Muscle layer of colon (tissue), 2 donors: ENCODE results near the gene REL.
"Not testable (repeated sequence)": the region's sequence is repeated elsewhere in the genome, so short reads cannot be mapped to it uniquely, and the experiment has no call there.

ENCODE experiments used
- H3K27ac ChIP-seq: one replicate; pipeline ENCODE4 v1.7.0; 2013; ENCODE audit warnings: low read depth, mild to moderate bottlenecking, low read length, moderate library complexity
- H3K27me3 ChIP-seq, 2 donors: one replicate each; pipeline ENCODE4 v1.7.0; 2013; ENCODE audit warnings: low read length in 2 of 2, mild to moderate bottlenecking in 2 of 2; ENCODE audit not compliant: insufficient read depth in 2 of 2, control insufficient read depth in 1 of 2
- H3K36me3 ChIP-seq: one replicate; pipeline ENCODE4 v1.7.0; 2013; ENCODE audit warnings: mild to moderate bottlenecking, low read length; ENCODE audit not compliant: insufficient read depth
- H3K4me1 ChIP-seq: one replicate; pipeline ENCODE4 v1.7.0; 2013; ENCODE audit warnings: mild to moderate bottlenecking, low read length; ENCODE audit not compliant: insufficient read depth
- H3K4me3 ChIP-seq, 2 donors: one replicate each; pipeline ENCODE4 v1.7.0; 2013; ENCODE audit warnings: low read length in 2 of 2, low read depth in 1 of 2, mild to moderate bottlenecking in 1 of 2, moderate library complexity in 1 of 2
- H3K9ac ChIP-seq: one replicate; pipeline ENCODE4 v1.7.0; 2013; ENCODE audit warnings: low read length
- H3K9me3 ChIP-seq: one replicate; pipeline ENCODE4 v1.7.0; 2013; ENCODE audit warnings: mild to moderate bottlenecking, low read length
- donor health status: abdominal sarcoma.
- donor health status: Adenocarcinoma of cecum.

The REL gene

GRCh38 chr2:60926741-60927552 lies 45.6 kb downstream of the REL start:
- H3K36me3 ChIP-seq = peaks cover 18% of the 10 kb centered on the region
- no peak overlapping the region for H3K4me3 ChIP-seq
- no peaks in the 10 kb centered on the region for H3K9me3 ChIP-seq
- H3K27me3 ChIP-seq = no peaks in the 10 kb centered on the region
- H3K27ac ChIP-seq = no peak overlapping the region
- H3K4me1 ChIP-seq = peaks cover 8% of the 10 kb centered on the region
- no peak overlapping the region for H3K9ac ChIP-seq

GRCh38 chr2:60932061-60932460 lies 50.7 kb downstream of the REL start:
- H3K27me3 ChIP-seq, H3K4me3 ChIP-seq, H3K9ac ChIP-seq, H3K27ac ChIP-seq, H3K4me1 ChIP-seq, H3K36me3 ChIP-seq, H3K9me3 ChIP-seq: not testable (repeated sequence)

- peaks cover 11% of the 10 kb centered on the region for H3K36me3 ChIP-seq
- H3K4me3 ChIP-seq = no peak overlapping the region
- H3K27me3 ChIP-seq = no peaks in the 10 kb centered on the region
- no peaks in the 10 kb centered on the region for H3K4me1 ChIP-seq
- no peak overlapping the region for H3K9ac ChIP-seq
- no peaks in the 10 kb centered on the region for H3K9me3 ChIP-seq
- H3K27ac ChIP-seq = no peak overlapping the region
These were observed 51.6 kb downstream of the REL start for GRCh38 chr2:60932954-60933353.

GRCh38 chr2:60934165-60934722 lies 52.9 kb downstream of the REL start:
- Histone ChIP-seq H3K4me3 (no peak overlapping the region), H3K27me3 (no peaks in the 10 kb centered on the region), H3K27ac (no peak overlapping the region), H3K4me1 (no peaks in the 10 kb centered on the region), H3K36me3 (peaks cover 16% of the 10 kb centered on the region), H3K9ac (no peak overlapping the region), H3K9me3 (no peaks in the 10 kb centered on the region)

GRCh38 chr2:60936757-60937156 lies 55.4 kb downstream of the REL start:
- H3K4me1 ChIP-seq = no peaks in the 10 kb centered on the region
- H3K4me3 ChIP-seq = no peak overlapping the region
- peaks cover 16% of the 10 kb centered on the region for H3K36me3 ChIP-seq
- no peaks in the 10 kb centered on the region for H3K9me3 ChIP-seq
- H3K9ac ChIP-seq = no peak overlapping the region
- no peak overlapping the region for H3K27ac ChIP-seq
- no peaks in the 10 kb centered on the region for H3K27me3 ChIP-seq

- H3K4me3 ChIP-seq = no peak overlapping the region
- peaks cover 16% of the 10 kb centered on the region for H3K36me3 ChIP-seq
- no peaks in the 10 kb centered on the region for H3K4me1 ChIP-seq
- H3K27ac ChIP-seq = no peak overlapping the region
- H3K9me3 ChIP-seq = no peaks in the 10 kb centered on the region
- H3K27me3 ChIP-seq = no peaks in the 10 kb centered on the region
- H3K9ac ChIP-seq = no peak overlapping the region
These were observed 56.9 kb downstream of the REL start for GRCh38 chr2:60938301-60938700.

- H3K36me3 ChIP-seq = peaks cover 16% of the 10 kb centered on the region
- H3K4me1 ChIP-seq = no peaks in the 10 kb centered on the region
- no peaks in the 10 kb centered on the region for H3K27me3 ChIP-seq
- H3K9ac ChIP-seq = no peak overlapping the region
- no peak overlapping the region for H3K4me3 ChIP-seq
- no peaks in the 10 kb centered on the region for H3K9me3 ChIP-seq
- H3K27ac ChIP-seq = no peak overlapping the region
These were observed 58.2 kb downstream of the REL start for GRCh38 chr2:60939622-60940021.

GRCh38 chr2:60945341-60945740 lies 64.0 kb downstream of the REL start:
- Histone ChIP-seq H3K9ac (no peak overlapping the region), H3K4me1 (no peaks in the 10 kb centered on the region), H3K27ac (no peak overlapping the region), H3K4me3 (no peak overlapping the region), H3K36me3 (no peaks in the 10 kb centered on the region), H3K27me3 (no peaks in the 10 kb centered on the region), H3K9me3 (no peaks in the 10 kb centered on the region)

- H3K9ac ChIP-seq = no peak overlapping the region
- H3K9me3 ChIP-seq = no peaks in the 10 kb centered on the region
- H3K27me3 ChIP-seq = no peaks in the 10 kb centered on the region
- H3K4me1 ChIP-seq = no peaks in the 10 kb centered on the region
- no peak overlapping the region for H3K4me3 ChIP-seq
- H3K27ac ChIP-seq = no peak overlapping the region
- H3K36me3 ChIP-seq = no peaks in the 10 kb centered on the region
These were observed 65.7 kb downstream of the REL start for GRCh38 chr2:60947056-60947455.

GRCh38 chr2:60948161-60948560 lies 66.8 kb downstream of the REL start:
- Histone ChIP-seq H3K4me1 (no peaks in the 10 kb centered on the region), H3K9me3 (no peaks in the 10 kb centered on the region), H3K4me3 (no peak overlapping the region), H3K9ac (no peak overlapping the region), H3K27me3 (no peaks in the 10 kb centered on the region), H3K36me3 (no peaks in the 10 kb centered on the region), H3K27ac (no peak overlapping the region)

- Histone ChIP-seq H3K4me1 (no peaks in the 10 kb centered on the region), H3K27me3 (no peaks in the 10 kb centered on the region), H3K9me3 (no peaks in the 10 kb centered on the region), H3K36me3 (no peaks in the 10 kb centered on the region), H3K9ac (no peak overlapping the region), H3K4me3 (no peak overlapping the region), H3K27ac (no peak overlapping the region)
These were observed 67.7 kb downstream of the REL start for GRCh38 chr2:60948926-60949579.
